Prostate gland (tissue), 2 donors: ENCODE data around the gene LMBRD1.

Experiments used
- CTCF ChIP-seq, 4 experiments: fragments of 200-600 bp in 2 of 4; fragments of 450-650 bp in 2 of 4; sonication (generic) in 2 of 4; IDR thresholded peaks; 1 replicate in 3 of 4; 2 replicates in 1 of 4; pipeline ENCODE4 v1.5.1; 2016 to 2019; ENCODE audit warnings: antibody characterized with exemption in 4 of 4, mild to moderate bottlenecking in 2 of 4, moderate library complexity in 2 of 4
- POLR2A ChIP-seq: fragments of 450-650 bp; IDR thresholded peaks from one replicate; pipeline ENCODE4 v1.6.1; 2016; ENCODE audit warnings: antibody characterized with exemption, mild to moderate bottlenecking
- POLR2AphosphoS5 ChIP-seq: sonication (generic); formaldehyde crosslinking; IDR thresholded peaks from one replicate; pipeline ENCODE4 v1.6.1; 2017; ENCODE audit warnings: antibody characterized with exemption

- TF ChIP-seq CTCF (IDR thresholded peaks at IDR 0.05) = no peak
- TF ChIP-seq POLR2AphosphoS5 = no peak
- TF ChIP-seq POLR2A = no peak
Observed at GRCh38 chr6:69825904-69826303, 29.1 kb upstream of the LMBRD1 start.
